Right kidney (tissue), 1 donor: ENCODE measurements around the gene PRRG4.
"Not testable (repeated sequence)": the region's sequence is repeated elsewhere in the genome, so short reads cannot be mapped to it uniquely, and the experiment has no call there.

Experiments
- DNase-seq: peaks from one replicate; pipeline ENCODE4 v3.0.0-alpha.2; 2016

The PRRG4 gene

DNA sequence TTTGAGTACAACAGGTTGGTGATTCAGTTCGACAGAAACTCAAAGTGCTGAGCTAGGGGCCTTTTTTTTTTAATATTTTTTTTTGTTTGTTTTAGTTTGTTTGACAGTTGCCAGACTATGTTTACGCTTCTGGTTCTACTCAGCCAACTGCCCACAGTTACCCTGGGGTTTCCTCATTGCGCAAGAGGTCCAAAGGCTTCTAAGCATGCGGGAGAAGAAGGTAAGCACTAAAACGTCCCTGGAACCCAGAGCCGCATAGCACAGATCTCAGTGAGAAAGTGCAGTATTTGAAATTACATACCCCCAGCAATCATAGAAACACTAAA is 649 bp downstream of the PRRG4 start:
- no peak for DNase-seq

DNA sequence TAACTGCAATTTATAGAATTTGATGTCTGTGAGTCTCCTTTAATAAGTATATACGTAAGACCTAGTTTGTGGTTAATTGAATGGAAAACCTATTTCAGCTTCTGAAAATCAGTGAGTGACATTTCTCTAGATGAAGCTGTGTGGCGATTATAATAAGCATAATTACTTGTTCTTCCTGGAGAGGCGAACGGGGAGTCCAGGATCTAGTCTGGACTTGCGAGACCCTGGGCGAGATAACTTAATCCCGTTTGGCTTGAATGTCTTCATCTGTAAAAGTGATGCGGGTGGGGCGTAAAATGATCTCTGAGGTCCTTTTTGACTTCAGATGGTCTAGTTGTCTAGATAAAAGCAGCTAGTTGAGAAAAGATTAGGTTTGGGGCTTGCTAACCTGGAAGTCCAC is 1.1 kb downstream of the PRRG4 start:
- DNase-seq: peak; percentile 23

DNA sequence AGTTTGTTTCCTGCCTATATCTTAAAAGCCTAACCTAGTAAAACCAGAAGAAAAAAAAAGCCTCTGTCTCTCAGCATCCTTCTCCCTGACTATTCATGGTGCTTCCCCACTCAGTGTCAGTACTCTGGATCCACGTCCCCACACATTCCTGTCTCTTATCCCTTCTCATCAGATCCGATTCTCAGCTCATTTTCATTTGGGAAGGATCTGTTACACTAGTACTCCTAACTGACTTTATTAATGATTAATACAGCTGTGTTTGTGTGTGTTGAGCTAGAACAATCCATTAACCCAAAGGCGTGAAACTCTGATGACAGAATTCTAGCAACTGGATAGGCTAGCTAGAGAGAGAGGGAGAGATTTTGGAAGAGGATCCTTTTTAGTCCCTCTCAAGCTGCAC is 1.5 kb downstream of the PRRG4 start:
- DNase-seq: peak; percentile 37

DNA sequence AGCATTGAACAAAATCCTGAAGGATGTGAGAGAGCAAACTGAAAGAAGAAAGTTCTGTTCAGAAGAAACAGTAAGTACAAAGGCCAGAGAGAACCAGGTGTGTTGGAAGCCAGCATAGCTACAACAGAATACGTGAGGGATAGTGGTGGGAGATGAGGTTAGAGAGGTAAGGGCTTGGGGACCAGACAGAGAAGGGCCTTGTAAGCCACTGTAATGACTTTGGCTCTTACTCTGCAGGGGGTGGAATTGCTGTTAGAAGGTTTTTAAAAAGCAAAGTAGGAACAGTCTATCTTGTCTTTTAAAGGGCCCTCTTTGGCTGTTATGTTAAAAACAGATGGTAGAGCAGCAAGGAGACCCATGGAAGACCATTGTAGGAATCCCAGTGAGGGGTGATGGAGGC is 4.2 kb downstream of the PRRG4 start:
- DNase-seq: no peak

DNA sequence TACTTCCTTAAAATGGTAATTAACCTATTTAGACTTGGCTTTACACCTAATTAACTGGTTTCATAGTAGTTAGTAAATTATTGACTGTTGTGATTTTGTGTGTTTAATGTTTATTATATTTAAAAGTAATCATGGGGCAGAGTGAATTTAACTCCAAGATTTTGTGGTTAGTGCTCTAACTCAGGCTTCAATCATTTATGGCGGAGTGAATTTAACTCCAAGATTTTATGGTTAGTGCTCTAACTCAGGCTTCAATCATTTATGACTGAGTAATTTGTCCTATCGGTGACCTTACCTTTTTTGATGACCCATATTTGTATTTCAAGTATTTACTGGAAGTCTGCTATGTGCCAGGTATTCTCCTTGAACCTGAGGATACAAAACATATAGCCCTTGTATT is 7.2 kb downstream of the PRRG4 start:
- DNase-seq: no peak

DNA sequence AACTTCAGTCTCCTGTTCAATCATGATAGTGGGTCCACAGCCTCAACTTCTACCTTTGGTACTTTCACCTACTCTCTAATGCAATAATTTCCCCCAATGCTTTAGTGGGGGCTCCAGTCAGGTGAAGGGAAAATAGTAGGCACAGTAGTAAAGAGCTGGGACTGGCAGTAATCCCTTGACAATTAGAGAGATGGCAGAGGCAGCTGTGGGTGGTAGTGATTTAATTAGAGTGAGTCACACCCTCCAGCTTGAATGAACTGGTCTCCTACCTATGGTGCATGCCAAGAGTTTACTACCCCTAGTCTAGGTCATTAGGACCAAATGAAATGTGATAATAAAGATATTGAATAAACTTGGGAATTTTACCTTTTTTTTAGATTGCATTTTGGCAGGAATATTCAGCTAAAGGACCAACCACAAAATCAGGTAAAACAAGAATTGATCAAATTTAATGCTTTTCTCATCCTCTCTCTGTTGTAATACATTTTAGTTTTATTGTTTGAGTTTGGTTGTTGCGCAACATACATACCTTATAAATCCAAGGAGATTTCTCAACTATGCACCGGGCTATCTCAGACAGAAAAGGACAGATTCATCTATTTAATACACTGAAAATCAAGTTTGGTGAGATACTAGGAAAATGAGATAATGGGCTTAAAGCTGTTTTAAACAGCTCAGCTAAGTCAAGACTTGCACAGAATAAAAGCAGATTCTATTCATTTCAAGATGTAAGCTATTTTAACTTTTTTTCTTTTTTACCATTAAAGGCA is 9.0 kb downstream of the PRRG4 start:
- DNase-seq: no peak

DNA sequence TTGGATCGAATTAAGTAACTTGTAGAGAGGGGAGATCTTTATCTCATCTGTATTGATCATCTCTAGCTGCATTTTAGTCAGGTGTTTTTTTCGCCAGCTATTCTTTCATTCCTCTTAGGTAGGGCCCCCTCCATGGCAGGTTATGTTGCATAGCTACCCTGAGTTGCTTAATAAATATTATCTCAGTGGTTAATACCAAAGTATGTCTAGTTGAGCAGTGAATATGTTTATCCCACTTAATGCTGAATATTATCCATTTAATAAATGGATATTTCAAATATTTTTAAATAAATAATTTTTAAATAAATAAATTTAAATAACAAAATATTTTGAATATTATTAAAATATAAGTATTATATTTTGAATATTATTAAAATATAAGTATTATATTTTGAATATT is 9.6 kb downstream of the PRRG4 start:
- no peak for DNase-seq

DNA sequence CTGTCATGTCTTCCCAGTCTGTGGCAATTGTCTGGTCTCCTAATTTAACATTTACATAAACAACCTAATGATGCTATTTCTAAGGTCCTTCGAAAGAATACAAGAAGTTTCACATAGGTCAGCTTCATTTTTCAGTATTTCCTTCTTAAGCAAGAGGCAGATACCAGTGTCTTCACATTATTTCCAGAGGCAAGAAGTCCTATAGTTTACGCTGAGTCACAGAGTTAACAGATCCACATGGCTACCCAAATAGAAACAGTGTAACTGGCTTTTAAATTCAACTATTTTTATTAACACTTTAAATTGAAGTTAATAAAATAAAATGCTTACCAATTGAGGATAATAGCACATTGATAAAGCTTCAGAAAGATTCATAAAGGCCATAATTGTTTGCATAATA is 10.9 kb downstream of the PRRG4 start:
- no peak for DNase-seq

DNA sequence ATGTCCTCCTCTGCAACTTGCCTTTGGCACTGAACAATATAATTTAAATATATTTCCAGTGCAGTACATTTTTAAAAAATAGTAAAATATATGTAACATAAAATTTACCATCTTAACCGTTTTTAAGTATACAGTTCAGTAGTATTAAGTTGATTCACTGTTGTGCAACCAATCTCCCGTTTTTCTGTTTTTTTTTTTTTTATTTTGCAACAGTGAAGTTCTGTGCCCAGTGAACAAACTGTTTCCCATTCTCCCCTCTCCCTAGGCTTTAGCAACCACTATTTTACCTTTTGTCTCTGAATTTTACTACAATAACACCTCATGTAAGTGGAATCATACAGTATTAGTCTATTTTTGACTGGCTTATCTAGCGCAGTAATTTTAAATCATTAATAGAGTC is 13.8 kb downstream of the PRRG4 start:
- no peak for DNase-seq

DNA sequence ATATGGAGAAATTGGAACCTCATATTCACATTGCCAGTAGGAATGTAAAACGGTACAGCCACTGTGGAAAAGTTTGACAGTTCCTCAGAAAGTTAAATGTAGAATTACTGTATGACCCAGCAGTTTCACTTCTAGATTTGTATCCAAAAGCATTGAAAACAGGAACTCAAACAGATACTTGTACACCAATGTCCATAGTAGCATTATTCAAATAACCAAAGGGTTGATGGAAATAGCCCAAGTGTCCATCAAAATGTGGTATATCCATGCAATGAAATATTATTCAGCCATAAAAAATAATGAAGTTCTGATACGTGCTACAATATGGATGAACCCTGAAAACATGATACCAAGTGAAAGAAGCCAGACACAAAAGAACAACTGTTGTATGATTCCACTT is 17.8 kb downstream of the PRRG4 start:
- DNase-seq: no peak

DNA sequence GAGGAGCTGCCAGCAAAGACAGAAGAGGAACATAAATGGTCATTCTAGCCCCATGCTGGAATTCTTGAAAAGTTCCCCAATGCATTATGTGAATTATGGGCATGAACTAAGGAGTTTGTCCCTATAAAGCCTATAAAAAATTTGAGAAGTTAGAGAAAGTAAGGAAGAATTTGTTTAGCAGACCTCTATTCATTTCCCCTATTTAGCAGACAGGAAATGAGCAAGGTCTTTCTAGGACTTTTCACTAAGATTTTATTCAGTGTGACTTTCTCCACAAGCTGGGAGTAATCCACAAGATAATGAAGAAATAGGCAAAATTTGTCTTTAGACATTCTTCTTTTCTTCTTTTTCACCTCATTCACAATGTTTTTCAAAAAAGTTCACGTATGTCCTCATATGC is 20.0 kb downstream of the PRRG4 start:
- no peak for DNase-seq

DNA sequence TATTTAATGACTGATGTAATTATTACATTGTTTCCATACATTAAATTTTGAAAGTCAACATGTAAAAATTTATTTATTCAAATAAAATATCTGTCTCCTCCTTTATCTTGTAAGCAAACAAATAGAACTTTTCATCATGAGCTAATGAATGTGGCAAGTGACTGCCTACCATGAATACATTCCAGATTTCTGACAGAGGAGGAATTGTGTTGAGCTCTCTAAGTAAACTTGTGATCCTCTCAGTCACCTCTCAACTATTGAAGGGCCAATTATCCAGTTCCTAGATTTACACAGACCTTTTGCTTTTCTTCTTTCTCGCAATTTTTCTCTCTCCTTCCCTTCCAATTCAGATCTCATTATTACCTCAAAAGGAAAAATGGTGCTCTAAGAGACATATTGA is 21.5 kb downstream of the PRRG4 start:
- no peak for DNase-seq

DNA sequence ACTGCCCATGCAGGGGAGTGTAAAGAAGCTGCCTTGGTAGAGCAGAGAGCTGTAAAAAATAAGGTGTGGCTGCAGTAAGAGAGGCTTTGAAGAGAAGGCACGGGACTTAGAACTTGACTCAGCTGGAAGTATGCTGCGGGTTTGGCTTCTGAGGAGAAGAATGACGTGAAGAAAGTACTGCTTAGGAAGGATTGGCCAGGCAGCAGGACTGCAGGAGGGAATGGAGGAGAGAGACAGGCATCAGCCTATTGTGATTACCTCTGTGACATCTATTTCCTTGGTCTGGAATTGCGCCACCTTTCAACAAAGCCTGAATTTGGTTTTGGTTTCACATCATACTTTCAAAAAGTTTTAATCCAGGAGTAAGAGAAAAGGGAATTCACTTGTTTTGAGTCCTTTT is 22.5 kb downstream of the PRRG4 start:
- no peak for DNase-seq

DNA sequence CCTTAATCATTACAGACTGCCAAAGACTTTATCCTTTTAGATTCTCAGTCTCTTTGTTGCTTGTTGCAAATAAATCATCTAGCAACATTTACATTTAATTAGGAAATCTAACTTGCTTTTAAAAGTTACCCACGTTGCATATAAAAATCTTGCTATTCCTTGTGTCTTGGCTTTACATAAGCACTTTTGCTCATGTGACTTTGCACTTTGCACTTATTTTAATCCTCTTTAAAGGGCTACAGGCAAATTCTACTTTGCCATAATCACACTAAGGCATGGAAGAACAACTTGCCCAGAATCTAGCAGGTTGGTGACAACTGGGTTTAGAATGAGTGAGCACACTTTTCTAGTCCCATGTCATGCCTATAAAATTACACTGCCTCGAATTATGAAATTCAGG is 25.9 kb downstream of the PRRG4 start:
- DNase-seq: no peak

DNA sequence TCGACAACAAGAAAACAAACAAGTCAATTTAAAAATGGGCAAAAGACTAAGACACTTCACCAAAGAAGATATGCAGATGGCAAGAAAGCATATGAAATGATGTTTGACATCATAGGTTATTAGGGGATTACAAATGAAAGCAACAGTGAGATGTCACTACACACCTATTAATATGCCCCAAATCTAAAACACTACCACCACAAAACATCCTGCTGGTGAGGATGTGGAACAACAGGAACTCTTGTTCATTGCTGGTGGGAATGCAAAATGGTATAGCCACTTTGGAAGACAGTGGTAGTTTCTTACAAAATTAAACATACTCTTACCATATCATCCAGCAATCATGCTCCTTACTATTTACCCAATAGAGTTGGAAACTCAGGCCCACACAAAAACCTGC is 29.0 kb downstream of the PRRG4 start:
- DNase-seq: no peak

DNA sequence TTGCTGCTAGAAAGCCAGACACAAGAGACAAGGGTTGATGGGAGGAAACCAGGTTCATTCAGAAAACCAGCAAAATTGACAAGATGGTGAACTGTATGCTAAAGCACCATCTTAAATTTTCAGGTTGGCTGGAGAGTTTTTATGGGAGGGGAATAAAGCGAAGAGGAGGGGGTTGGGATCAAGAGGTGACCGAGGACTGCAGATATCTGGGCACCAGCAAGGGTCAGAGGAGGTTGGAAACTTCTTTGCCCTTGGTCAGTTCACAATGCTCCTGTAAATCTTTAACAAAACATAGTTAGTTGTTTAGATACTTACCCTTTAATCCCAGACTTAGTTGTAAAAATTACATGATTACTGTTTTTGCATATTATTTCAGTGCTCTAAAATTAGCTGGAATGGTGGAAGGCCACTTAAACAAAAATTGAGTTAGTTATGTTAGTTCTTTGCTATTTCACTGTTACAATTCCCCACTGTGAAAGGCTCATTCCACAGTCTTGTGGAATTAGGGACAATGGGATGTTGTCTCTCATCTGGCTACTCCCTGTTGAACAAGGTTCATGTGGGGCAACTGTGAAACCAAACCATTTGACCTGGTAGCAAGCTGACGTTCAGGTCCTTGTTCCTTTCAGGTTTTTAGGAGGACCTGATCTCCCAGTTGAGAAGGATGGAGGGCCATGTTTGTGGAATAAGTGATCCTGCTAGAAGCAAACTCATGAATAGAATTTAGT is 32.3 kb downstream of the PRRG4 start:
- no peak for DNase-seq

DNA sequence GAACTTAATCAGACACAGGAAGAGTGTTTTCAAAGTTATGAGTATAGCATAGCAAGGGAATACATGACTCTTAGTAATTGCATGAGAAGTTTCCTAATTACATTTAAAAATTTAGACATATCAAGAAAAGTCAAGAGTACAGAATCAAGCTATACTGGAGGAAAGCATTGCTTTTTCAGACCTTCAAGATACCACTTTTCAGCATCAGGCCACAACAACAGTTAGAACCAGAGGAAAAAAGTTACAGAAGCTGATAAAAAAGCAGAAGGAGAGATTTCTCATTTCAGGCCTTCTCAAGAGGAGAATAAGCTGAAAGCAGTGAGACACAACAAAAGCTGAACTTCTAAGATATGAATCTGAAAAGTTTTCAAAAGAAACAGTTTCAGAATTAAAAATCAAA is 34.8 kb downstream of the PRRG4 start:
- DNase-seq: no peak

DNA sequence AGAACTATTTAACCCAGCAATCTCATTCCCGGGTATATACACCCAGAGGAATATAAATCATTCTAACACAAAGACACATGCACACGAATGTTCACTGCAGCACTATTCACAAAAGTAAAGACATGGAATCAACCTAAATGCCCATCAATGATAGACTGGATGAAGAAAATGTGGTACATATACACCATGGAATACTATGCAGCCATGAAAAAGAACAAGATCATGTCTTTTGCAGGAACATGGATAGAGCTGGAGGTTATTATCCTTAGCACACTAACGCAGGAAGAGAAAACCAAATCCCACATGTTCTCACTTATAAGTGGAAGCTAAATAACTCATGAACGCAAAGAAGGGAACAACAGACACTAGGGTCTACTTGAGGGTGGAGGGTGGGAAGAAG is 39.0 kb downstream of the PRRG4 start:
- DNase-seq: not testable (repeated sequence)

DNA sequence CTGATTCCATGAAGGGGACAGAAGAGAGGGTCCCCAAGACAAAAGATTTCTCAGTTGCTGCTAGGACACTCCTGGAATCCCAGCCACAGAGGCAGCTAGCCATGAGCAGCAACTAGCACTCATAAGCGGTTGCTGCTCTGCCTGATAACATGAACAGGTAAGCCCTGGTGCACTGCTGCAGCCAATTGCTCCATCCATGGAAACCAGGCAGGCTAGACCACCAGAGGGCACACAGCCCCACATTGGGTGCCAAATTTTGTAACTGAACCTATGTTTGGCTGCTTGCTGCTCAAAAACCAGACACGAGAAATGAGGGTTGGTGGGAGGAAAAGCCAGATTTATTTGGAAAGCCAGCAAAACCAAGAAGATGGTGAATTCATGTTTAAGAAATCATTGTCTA is 40.9 kb downstream of the PRRG4 start:
- DNase-seq: no peak

DNA sequence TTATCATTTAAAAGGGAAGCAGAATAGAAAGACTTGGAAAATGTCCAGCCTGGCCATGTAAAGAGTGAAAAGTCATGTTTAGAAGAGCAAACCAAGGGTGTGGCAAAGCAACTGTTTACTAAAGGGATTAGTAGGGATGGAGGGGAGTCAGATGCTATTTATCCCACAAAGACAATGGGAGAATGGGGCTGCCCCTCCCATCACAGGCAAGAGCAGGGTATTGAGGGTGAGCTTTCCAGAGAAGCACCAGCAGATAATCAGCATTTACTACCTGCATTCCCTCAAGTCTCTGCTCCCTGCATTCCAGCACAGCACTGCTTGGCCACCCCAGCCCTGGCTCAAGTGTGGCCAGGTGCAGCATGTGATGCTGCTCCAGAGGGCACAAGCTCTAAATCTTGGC is 44.4 kb downstream of the PRRG4 start:
- no peak for DNase-seq

DNA sequence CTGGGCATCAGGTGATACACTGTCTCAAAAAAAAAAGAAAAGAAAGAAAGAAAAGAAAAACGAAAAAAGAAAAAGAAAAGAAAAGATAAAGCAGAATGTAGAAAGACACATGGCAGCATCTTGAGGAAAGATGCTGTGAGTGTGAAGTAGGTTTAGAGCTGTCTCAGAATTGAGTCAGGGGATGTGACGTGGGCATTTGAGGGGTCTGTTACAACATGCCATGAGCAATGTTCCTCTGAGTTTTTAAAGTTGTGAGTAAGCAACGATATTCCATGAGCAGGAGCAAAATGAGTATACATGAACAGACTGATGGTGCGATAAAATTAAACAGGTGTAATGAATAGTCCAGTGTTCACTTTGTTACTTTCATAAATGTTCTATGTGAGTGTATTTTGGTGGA is 51.6 kb downstream of the PRRG4 start:
- no peak for DNase-seq

DNA sequence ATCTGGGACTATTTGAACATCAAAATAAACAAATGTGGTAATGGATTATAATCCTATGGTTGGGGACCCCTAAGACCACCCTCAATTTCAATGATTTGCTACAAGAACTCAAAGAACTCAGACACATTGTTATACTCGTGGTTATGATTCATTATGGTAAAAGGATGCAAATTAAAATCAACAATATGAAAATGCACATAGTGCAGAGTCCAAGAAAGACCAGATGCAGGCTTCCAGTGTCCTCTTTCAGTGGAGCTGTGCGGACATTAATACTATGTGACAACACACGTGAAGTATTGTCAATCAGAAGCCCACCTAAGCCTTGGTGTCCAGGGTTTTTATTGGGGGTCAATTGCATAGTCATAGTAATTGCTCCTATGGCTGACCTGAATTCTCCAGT is 53.7 kb downstream of the PRRG4 start:
- no peak for DNase-seq

DNA sequence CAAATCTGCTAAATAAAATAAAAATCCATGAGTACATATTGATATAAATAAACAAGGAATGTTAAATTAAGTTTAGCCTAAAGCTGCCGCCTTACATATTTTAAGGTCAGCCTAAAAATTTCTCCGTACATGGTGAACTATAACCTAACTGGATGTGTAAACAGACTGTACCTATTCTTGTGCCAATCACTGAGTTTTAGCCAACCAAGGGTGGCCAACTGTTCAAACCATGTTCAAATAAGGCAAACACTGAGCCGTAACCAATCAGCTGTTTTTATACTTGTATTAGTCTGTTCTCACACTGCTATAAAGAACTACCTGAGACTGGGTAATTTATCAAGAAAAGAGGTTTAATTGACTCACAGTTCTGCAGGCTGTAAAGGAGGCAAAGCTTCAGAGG is 54.3 kb downstream of the PRRG4 start:
- DNase-seq: no peak

DNA sequence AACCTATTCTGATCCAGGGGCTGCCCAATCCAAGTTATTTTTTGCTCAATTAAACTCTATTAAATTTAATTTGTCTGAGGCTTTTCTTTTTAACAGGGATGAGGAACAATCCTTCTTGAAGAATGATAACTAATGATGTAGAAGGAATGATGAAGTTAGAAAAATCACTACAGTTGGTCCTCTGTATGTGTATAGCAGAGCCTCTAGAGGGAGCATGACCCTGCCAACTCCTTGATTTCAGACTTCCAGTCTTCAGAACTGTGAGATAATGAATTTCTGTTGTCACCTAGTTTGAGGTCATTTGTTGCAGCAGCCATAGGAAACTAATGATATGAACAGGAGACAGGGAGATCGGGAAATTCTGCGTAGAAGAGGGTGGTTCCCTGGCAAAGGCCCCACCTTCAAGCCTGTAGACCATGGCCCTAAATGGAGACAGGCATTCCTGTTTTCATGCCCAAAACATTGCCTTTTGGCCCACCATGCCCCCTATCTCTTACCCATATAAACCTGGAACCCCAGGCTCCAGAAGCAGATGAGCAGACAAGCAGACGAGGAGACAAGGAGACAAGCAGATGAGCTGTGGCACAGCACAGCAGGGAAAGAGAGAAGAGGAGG is 55.1 kb downstream of the PRRG4 start:
- no peak for DNase-seq
